Heart right ventricle (tissue), 16 donors: ENCODE results near the gene SCIN. TPM values are rescaled to one million over a fixed set of nuclear protein-coding genes. Genes with fewer than 3 reads are reported as not detected.
"Not testable (repeated sequence)": the region's sequence is repeated elsewhere in the genome, so short reads cannot be mapped to it uniquely, and the experiment has no call there.

ENCODE experiments used
- ATAC-seq, 8 donors: fragments of 200-7000 bp; cut with Tn5 transposase; one replicate each; pipeline ENCODE4 v1.9.1; 2020; ENCODE audit warnings: mild to moderate bottlenecking in 8 of 8, moderate library complexity in 8 of 8, moderate number of reproducible peaks in 1 of 8
- DNase-seq, 2 donors: peaks; one replicate each; pipeline ENCODE4 v3.0.0-alpha.2; 2020
- H3K27ac ChIP-seq, 10 donors: fragments of 200-600 bp; sonication (generic) in 2 of 10; one replicate each; pipeline versions ENCODE4 v1.5.0 to v1.8.0; 2020 to 2022; ENCODE audit warnings: mild to moderate bottlenecking in 3 of 10
- H3K27me3 ChIP-seq, 7 donors: fragments of 200-600 bp; one replicate each; pipeline ENCODE4 v1.8.0; 2021 to 2022; ENCODE audit warnings: mild to moderate bottlenecking in 2 of 7
- H3K36me3 ChIP-seq, 9 donors: fragments of 200-600 bp; sonication (generic) in 1 of 9; one replicate each; pipeline versions ENCODE4 v1.5.0 to v1.8.0; 2020 to 2022; ENCODE audit warnings: mild to moderate bottlenecking in 2 of 9
- H3K4me1 ChIP-seq, 9 donors: fragments of 200-600 bp; sonication (generic) in 1 of 9; one replicate each; pipeline versions ENCODE4 v1.5.0 to v1.8.0; 2020 to 2022; ENCODE audit warnings: mild to moderate bottlenecking in 4 of 9
- H3K4me3 ChIP-seq, 10 donors: fragments of 200-600 bp; sonication (generic) in 2 of 10; one replicate each; pipeline versions ENCODE4 v1.5.0 to v1.8.0; 2020 to 2022; ENCODE audit warnings: mild to moderate bottlenecking in 7 of 10, moderate library complexity in 2 of 10
- H3K9me3 ChIP-seq, 11 donors: fragments of 200-600 bp in 10 of 11; sonication (generic) in 2 of 11; one replicate each; pipeline versions ENCODE4 v1.5.0 to v1.8.0; 2013 to 2022; ENCODE audit warnings: mild to moderate bottlenecking in 2 of 11, control low read depth in 1 of 11, moderate library complexity in 1 of 11
- WGBS, 2 donors: extraction: QIAGEN DNeasy Blood & Tissue Kit; methylation state at CpG; one replicate each; pipeline ENCODE4 v1.1.7; 2013; ENCODE audit warnings: inconsistent platforms in 1 of 2; 5-methylcytosine and 5-hydroxymethylcytosine counted together
- intact Hi-C, 10 donors: fragments of 100-400 bp; cut with DNase I; formaldehyde crosslinking; loops; one replicate each; pipeline versions ENCODE4 v1.11.1 to v1.14.2; 2022
- polyA plus RNA-seq, 2 donors: library from polyadenylated mRNA; stranded (reverse); fragments of 200-250 nt; gene quantifications; one replicate each; pipeline ENCODE4 v1.2.3, GENCODE V29; 2013
- total RNA-seq, 10 donors: library from RNA; stranded (reverse); fragmentation: NEBNext Ultra II Directional in 3 of 10; extraction: Animal tissue kit (Norgen Biotek cat#: 25700) in 3 of 10; gene quantifications; one replicate each; pipeline versions ENCODE4 v1.2.1 to v1.2.4, GENCODE V29; 2021 to 2023
- TF ChIP-seq, protein P1 (sequence below), 9 donors: fragments of 200-600 bp; sonication (generic) in 2 of 9; IDR thresholded peaks; one replicate each; pipeline versions ENCODE4 v1.5.0 to v1.8.0; 2021 to 2022; ENCODE audit warnings: antibody characterized with exemption in 9 of 9, mild to moderate bottlenecking in 5 of 9, moderate library complexity in 1 of 9
- donor health status: Arrhythmogenic right ventricular cardiomyopathy.
- donor health status: ischemic (EF 13 %, LVEDD 7.1; RV severe dilation, severe dysfunction).
- donor health status: healthy with polysubstance abuse.
- donor health status: DM: no; HTN: yes; CAD: no.
- donor health status: DM: no; HTN: no; CAD: no.
- donor health status: ischemic (EF 25% LVEDD 6.9; RV normal size, moderate dysfunction).
- donor health status: ischemic (EF 25% LVEDD 5.7; RV mildly dilated, moderate dysfunction).
- donor health status: healthy.
- donor health status: DM: yes; HTN: yes; CAD: no.
- donor health status: Ischemic cardiomyopathy.
- donor health status: ischemic (EF 35%, LVEDD 5.7; RV mildly dilated, moderate dysfunction).
- donor health status: nonischemic (EF 11% LVEDD 7.7; RV severe dilation, severe dysfunction).
- donor health status: DM: yes; HTN: yes; CAD: no.
- donor health status: PGD.
- donor health status: ischemic (EF 29% LVEDD 5.4; RV normal size, mild dysfunction).
- donor health status: nonischemic (EF 23%, LVEDD 6.1; RV moderate dilation, normal function).

Gene SCIN
- total and polyA plus RNA-seq, 12 donors = 0.01 to 1.5 (median 0.32) TPM; not detected in 3

DNA sequence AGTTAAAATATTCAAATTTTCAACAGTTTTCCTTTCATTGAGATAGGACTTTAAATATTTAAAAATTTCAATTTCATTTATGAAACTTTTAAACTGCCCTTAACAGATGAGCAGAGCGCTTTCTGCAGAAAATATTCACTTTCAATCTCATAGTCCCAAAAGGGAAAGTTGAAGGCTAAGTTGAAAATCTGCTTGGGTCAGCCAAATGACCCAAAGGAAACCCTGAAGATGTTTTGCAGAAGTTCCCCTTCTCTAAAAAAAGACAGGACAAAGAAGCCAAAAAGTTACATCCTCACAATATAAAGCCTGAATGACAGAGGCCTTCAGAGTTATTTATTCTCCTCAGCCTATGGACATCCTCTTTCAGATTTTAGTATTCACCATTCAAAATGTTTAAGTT, 17.6 kb upstream of the SCIN start:
- H3K27ac ChIP-seq = no peak overlapping the region
- intact Hi-C loops = no loop called here
- H3K27me3 ChIP-seq = no peaks in the 10 kb centered on the region
- no peaks in the 10 kb centered on the region for H3K4me1 ChIP-seq
- TF ChIP-seq, protein P1, sequence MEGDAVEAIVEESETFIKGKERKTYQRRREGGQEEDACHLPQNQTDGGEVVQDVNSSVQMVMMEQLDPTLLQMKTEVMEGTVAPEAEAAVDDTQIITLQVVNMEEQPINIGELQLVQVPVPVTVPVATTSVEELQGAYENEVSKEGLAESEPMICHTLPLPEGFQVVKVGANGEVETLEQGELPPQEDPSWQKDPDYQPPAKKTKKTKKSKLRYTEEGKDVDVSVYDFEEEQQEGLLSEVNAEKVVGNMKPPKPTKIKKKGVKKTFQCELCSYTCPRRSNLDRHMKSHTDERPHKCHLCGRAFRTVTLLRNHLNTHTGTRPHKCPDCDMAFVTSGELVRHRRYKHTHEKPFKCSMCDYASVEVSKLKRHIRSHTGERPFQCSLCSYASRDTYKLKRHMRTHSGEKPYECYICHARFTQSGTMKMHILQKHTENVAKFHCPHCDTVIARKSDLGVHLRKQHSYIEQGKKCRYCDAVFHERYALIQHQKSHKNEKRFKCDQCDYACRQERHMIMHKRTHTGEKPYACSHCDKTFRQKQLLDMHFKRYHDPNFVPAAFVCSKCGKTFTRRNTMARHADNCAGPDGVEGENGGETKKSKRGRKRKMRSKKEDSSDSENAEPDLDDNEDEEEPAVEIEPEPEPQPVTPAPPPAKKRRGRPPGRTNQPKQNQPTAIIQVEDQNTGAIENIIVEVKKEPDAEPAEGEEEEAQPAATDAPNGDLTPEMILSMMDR (IDR thresholded peaks at IDR 0.05) = no peak
- 82 to 88% methylated on average over 1 of the region's 1 CpG for WGBS, 2 donors
- no peak for DNase-seq
- H3K4me3 ChIP-seq = no peak overlapping the region
- H3K36me3 ChIP-seq = no peaks in the 10 kb centered on the region
- ATAC-seq = no peak
- H3K9me3 ChIP-seq = peaks cover 0 to 8% (median 0%) of the 10 kb centered on the region in 11 donors

DNA sequence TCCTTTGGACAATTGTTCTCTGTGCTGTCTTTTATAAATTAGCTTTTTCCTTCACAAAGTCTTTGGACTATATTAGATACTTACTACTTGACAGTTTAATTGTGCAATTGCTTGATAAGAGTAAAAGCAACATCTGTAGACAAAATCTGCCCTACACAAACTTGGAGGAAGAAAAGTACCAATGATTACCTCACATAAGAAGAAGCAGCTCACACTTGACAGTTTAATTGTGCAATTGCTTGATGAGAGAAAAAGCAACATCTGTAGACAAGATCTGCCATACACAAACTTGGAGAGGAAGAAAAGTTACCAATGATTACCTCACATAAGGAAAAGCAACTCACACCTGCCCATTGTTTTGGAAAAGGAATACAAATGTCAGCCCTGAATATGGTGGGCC, 17.1 kb upstream of the SCIN start:
- TF ChIP-seq, protein P1 (IDR thresholded peaks at IDR 0.05) = no peak
- ATAC-seq (no peak), DNase-seq (no peak)
- H3K4me1 ChIP-seq = no peaks in the 10 kb centered on the region
- no peaks in the 10 kb centered on the region for H3K36me3 ChIP-seq
- H3K9me3 ChIP-seq = peaks cover 0 to 8% (median 0%) of the 10 kb centered on the region in 11 donors
- no peak overlapping the region for H3K4me3 ChIP-seq
- H3K27me3 ChIP-seq = peaks cover 0 to 3% (median 0%) of the 10 kb centered on the region in 7 donors
- intact Hi-C loops = no loop called here
- H3K27ac ChIP-seq = no peak overlapping the region

DNA sequence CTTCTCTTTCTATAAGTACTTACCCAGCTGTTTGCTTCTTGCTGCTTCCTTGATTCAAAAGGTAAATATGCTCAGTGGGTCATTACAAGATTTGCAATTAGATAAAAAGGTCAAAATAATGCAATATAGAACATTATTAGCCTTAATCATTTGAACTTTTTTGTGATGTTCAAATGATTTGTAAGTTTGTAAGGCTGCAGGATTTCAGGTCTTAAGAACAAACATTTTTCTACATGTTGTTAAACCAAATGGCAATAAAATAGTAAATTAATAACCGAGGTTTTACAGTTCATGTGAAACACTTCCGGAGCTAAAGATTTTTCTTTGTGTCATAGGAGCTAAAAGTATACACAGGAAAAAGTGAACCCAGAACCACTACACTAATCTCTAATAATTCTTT, 16.2 kb upstream of the SCIN start:
- TF ChIP-seq, protein P1 (IDR thresholded peaks at IDR 0.05) = no peak
- peaks cover 0 to 3% (median 0%) of the 10 kb centered on the region in 7 donors for H3K27me3 ChIP-seq
- no peak overlapping the region for H3K4me3 ChIP-seq
- WGBS, 2 donors = 84 to 92% methylated on average over 2 of the region's 2 CpGs
- intact Hi-C loops = no loop called here
- ATAC-seq (no peak), DNase-seq (no peak)
- H3K36me3 ChIP-seq = no peaks in the 10 kb centered on the region
- H3K9me3 ChIP-seq = peaks cover 0 to 8% (median 0%) of the 10 kb centered on the region in 11 donors
- H3K27ac ChIP-seq = no peak overlapping the region
- H3K4me1 ChIP-seq = no peaks in the 10 kb centered on the region

DNA sequence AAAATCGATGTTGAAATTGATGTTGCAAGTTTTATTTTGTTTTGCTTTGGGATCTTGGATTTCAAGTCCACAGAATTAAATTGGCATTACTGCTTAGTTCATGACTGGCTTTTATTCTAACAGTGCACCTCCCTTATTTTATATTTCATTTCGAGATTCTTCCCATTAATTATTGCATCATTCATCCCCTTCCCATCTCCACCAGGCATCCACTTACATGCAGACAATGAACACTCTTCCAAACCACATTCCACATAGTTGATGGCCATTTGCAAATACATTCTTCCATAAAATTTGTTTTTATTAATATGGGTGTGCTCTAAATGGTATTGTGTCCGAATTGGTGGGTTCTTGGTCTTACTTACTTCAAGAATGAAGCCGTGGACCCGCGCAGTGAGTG, 15.6 kb upstream of the SCIN start:
- DNase-seq (no peak), ATAC-seq (no peak)
- no peaks in the 10 kb centered on the region for H3K4me1 ChIP-seq
- peaks cover 0 to 3% (median 0%) of the 10 kb centered on the region in 7 donors for H3K27me3 ChIP-seq
- TF ChIP-seq, protein P1 (IDR thresholded peaks at IDR 0.05) = no peak
- H3K27ac ChIP-seq = no peak overlapping the region
- intact Hi-C loops = no loop called here
- 66 to 87% methylated on average over 6 of the region's 6 CpGs for WGBS, 2 donors
- no peaks in the 10 kb centered on the region for H3K36me3 ChIP-seq
- peaks cover 0 to 8% (median 0%) of the 10 kb centered on the region in 11 donors for H3K9me3 ChIP-seq
- no peak overlapping the region for H3K4me3 ChIP-seq

DNA sequence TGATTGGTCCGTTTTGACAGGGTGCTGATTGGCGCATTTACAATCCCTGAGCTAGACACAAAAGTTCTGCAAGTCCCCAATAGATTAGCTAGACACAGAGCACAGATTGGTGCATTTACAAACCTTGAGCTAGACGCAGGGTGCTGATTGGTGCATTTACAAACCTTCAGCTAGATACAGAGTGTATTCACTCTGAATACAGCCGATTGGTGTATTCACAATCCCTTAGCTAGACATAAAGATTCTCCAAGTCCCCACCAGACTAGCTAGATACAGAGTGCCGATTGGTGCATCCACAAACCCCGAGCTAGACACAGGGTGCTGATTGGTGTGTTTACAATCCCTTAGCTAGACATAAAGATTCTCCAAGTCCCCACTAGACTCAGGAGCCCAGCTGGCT, 14.8 kb upstream of the SCIN start:
- ATAC-seq, H3K4me3 ChIP-seq, H3K4me1 ChIP-seq, DNase-seq, H3K36me3 ChIP-seq, H3K9me3 ChIP-seq, H3K27me3 ChIP-seq, intact Hi-C loops, H3K27ac ChIP-seq: not testable (repeated sequence)
- 76 to 98% methylated on average over 6 of the region's 6 CpGs for WGBS, 2 donors

DNA sequence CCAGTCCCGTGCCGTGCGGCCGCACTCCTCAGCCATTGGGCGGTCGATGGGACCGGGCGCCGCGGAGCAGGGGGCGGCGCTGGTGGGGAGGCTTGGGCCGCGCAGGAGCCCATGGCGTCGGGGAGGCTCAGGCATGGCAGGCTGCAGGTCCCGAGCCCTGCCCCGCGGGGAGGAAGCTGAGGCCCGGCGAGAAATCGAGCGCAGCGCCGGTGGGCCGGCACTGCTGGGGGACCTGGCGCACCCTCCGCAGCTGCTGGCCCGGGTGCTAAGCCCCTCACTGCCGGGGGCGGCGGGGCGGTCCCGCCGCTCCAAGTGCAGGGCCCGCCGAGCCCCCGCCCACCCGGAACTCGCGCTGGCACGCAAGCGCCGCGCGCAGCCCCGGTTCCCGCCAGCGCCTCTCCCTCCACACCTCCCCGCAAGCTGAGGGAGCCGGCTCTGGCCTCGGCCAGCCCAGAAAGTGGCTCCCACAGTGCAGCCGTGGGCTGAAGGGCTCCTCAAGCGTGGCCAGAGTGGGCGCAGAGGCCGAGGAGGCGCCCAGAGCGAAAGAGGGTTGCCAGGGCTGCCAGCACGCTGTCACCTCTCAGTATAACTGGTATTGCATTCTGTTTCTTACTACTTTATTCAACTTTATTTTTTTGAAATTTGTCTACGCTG, 14.3 kb upstream of the SCIN start:
- not testable (repeated sequence) for DNase-seq, H3K27ac ChIP-seq
- 89 to 93% methylated on average over 38 to 51 of the region's 60 CpGs for WGBS, 2 donors

More for the DNA sequence above, 14.3 kb upstream of the SCIN start:
- H3K4me1 ChIP-seq, H3K9me3 ChIP-seq, H3K4me3 ChIP-seq, H3K36me3 ChIP-seq, H3K27me3 ChIP-seq, intact Hi-C loops, ATAC-seq: not testable (repeated sequence)
